Superior temporal gyrus (tissue), 1 donor: ENCODE results near the gene STRA6.

ENCODE experiments used
- DNase-seq: peaks from one replicate; pipeline ENCODE4 v3.0.0-alpha.2; 2016; ENCODE audit errors: extremely low spot score

STRA6 gene

GRCh38 chr15:74131628-74132413 lies 70.8 kb downstream of the STRA6 start:
- no peak for DNase-seq

DNA sequence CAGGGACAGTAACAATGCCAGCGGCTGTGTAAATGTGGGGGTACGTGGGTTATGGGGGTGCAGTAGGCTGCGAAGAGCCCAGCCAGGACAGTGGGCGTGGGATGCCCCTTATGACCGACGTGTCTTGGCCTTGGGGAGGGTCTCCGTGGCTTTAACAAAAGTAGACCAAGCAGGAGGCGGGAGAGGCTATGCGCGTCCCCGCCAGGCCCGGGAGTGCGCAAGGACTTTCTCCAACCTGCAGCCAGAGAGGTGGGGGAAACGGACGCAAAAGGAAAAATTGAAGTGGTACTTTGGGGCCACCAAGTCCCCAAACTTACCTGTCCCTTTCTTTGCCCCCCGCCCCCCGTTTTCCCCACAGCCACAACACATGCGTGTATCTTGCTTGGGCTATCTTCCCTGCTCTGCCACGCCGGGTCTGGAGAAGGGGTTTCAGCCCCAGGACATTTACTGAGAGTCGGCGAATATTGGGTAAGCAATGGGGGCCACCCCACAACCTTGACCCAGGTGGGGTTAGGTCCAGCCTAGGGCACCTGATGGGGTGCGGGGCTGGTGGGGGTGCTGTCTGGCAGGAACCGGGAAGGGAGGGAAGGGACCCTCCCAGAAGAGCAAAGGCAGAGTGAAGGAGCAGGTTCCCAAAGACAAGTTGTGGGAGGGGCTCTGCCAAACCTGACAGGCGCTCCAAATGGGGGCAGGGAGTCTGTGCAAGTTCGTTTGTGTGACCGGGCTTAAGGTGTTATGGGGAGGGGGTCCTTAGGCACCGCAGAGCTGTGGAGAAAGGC lies 71.5 kb downstream of the STRA6 start:
- no peak for DNase-seq

DNA sequence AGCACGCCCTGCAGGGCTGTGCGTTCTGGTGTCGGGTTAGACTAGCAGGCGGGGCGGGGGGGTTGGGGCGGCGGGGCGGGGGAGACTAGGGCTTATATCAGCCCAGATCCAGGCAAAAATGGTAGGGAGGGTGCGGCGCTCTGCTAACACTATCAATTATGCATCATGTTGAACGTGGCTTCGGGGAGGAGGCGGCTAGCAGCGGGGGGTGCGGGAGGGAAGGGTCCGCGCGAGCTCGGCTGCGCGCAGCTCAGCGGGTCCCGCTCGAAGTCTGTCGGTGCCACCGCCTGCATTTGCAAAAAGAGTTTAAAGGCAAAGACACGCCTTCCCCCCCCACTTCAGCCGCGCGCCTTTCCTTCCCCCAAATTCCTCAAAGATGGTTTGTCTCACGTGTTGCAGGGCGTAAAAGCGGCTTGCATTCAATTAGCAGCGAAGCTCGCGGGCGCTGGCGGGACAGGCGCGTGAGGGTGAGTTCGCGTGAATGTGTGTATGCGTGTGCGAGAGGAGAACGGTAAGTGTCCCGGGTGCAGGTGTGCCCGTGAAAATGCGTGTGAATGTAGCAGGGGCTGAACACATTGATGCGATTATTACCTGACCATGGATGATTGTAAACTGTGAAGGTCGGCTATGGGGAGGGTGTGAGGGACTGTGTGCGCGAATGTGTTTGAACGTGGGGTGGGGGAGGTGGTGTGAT lies 72.3 kb downstream of the STRA6 start, which contains the start of gene ISLR2:
Gene ISLR2, plus strand, starts transcription at position 432 of the 694 bp plus-strand sequence. CDS start 2,169 bp downstream, outside the sequence.
- DNase-seq, result no peak

- DNase-seq, result no peak
Observed at GRCh38 chr15:74129586-74130154, 72.9 kb downstream of the STRA6 start.
